HepG2 (cell line): Measurements from ENCODE around the gene CYP4F22. TPM values are rescaled to one million over a fixed set of nuclear protein-coding genes. Genes with fewer than 3 reads are reported as not detected.

Source experiments
- ATM ChIP-seq: fragments of 450-650 bp; IDR thresholded peaks from 2 replicates; pipeline ENCODE4 v1.7.1; 2017; ENCODE audit warnings: mild to moderate bottlenecking, borderline replicate concordance
- EEA1 ChIP-seq: sonication (generic); formaldehyde crosslinking; IDR thresholded peaks from 2 replicates; pipeline ENCODE4 v1.5.1; 2020; ENCODE audit warnings: mild to moderate bottlenecking, missing genetic modification reagents, borderline replicate concordance
- FOXA1 ChIP-seq, 2 experiments: fragments of 450-650 bp in 1 of 2; sonication (generic) in 1 of 2; formaldehyde crosslinking in 1 of 2; IDR thresholded peaks; 2 replicates each; pipeline versions ENCODE4 v1.4.0 to v1.6.1; 2016 to 2020; ENCODE audit warnings: missing genetic modification reagents in 1 of 2
- HNRNPLL ChIP-seq: fragments of 200-400 bp; formaldehyde crosslinking; IDR thresholded peaks from 2 replicates; pipeline ENCODE4 v1.6.1; 2017; ENCODE audit warnings: mild to moderate bottlenecking, low read depth, low read length; ENCODE audit not compliant: poor library complexity, severe bottlenecking
- IKZF5 ChIP-seq: IDR thresholded peaks from 2 replicates; pipeline ENCODE4 v1.6.1; 2018; ENCODE audit warnings: missing genetic modification reagents, mild to moderate bottlenecking, missing compliant biosample characterization
- KMT2A ChIP-seq: sonication (generic); formaldehyde crosslinking; IDR thresholded peaks from 2 replicates; pipeline ENCODE4 v1.4.0; 2020; ENCODE audit warnings: missing genetic modification reagents
- NRL ChIP-seq: sonication (generic); formaldehyde crosslinking; IDR thresholded peaks from 2 replicates; pipeline ENCODE4 v1.5.0; 2020; ENCODE audit warnings: missing genetic modification reagents, mild to moderate bottlenecking, moderate library complexity, borderline replicate concordance
- RNF2 ChIP-seq: fragments of 450-650 bp; conservative IDR thresholded peaks from 2 replicates; pipeline ENCODE4 v1.6.1; 2016; ENCODE audit warnings: low read depth
- ZFP91 ChIP-seq: sonication (generic); formaldehyde crosslinking; IDR thresholded peaks from 2 replicates; pipeline ENCODE4 v1.9.0; 2022; ENCODE audit warnings: missing genetic modification reagents, mild to moderate bottlenecking, borderline replicate concordance
- ZNF136 ChIP-seq: sonication (generic); formaldehyde crosslinking; IDR thresholded peaks from 2 replicates; pipeline ENCODE4 v1.8.1; 2022; ENCODE audit warnings: low read depth, mild to moderate bottlenecking, moderate library complexity, missing genetic modification reagents
- ZNF138 ChIP-seq: sonication (generic); formaldehyde crosslinking; IDR thresholded peaks from 2 replicates; pipeline ENCODE4 v1.5.0; 2020; ENCODE audit warnings: mild to moderate bottlenecking, low read depth, missing genetic modification reagents
- ZNF281 ChIP-seq: sonication (generic); formaldehyde crosslinking; IDR thresholded peaks from 2 replicates; pipeline ENCODE4 v1.4.0; 2020; ENCODE audit warnings: missing genetic modification reagents, borderline replicate concordance
- ZNF318 ChIP-seq: sonication (generic); formaldehyde crosslinking; IDR thresholded peaks from 2 replicates; pipeline ENCODE4 v1.4.0; 2020; ENCODE audit warnings: mild to moderate bottlenecking, missing genetic modification reagents
- ZNF33A ChIP-seq: sonication (generic); formaldehyde crosslinking; IDR thresholded peaks from 2 replicates; pipeline ENCODE4 v1.5.1; 2020; ENCODE audit warnings: missing genetic modification reagents, mild to moderate bottlenecking, moderate library complexity, borderline replicate concordance
- polyA plus RNA-seq, 8 experiments: library from polyadenylated mRNA; depleted of rRNA in 3 of 8; stranded (reverse) in 7 of 8; unstranded in 1 of 8; fragments of >200 nt; fragmentation: Illumina TruSeq in 4 of 8; extraction: Trizol in 4 of 8; gene quantifications; 2 replicates each; pipeline versions ENCODE4 v1.2.1 to v1.2.3, GENCODE V29; 2011 to 2016; ENCODE audit warnings: low read depth in 4 of 8, missing spikeins in 1 of 8, mixed read lengths in 1 of 8; ENCODE audit not compliant: insufficient read depth in 1 of 8
- total RNA-seq, 5 experiments: library from RNA; depleted of rRNA; stranded (reverse); fragments of >200 nt; fragmentation: Illumina TruSeq; extraction: Trizol; gene quantifications; 2 replicates each; pipeline ENCODE4 v1.2.3, GENCODE V29; 2016; ENCODE audit warnings: low read depth in 1 of 5

CYP4F22 gene
- total and polyA plus RNA-seq, 2 of the 13 experiments (the other 11 are each of a cell fraction or from before 2014, with no cell fraction given), result 0.05 TPM; not detected in 1

- TF ChIP-seq ZFP91 (peak; percentile 48; the same call in 1 of the 2 replicates), ZNF281 (CRISPR knock-in tag) (no peak), ZNF318 (CRISPR knock-in tag) (no peak), ZNF138 (CRISPR knock-in tag) (no peak), ATM (no peak), ZNF136 (CRISPR knock-in tag) (no peak), HNRNPLL (peak; percentile 91), IKZF5 (CRISPR knock-in tag) (no peak), FOXA1 (IDR thresholded peaks at IDR 0.05) (no peak), FOXA1 (CRISPR knock-in tag; IDR thresholded peaks at IDR 0.05) (no peak), KMT2A (CRISPR knock-in tag) (no peak), RNF2 (no peak), NRL (CRISPR knock-in tag) (no peak; the same call in 1 of the 2 replicates), EEA1 (CRISPR knock-in tag) (no peak), ZNF33A (CRISPR knock-in tag) (no peak)
Measured at GRCh38 chr19:15551293-15552004, 43.1 kb downstream of the CYP4F22 start (continued).
